Fibroblast of pulmonary artery (primary cell): ENCODE data around the gene MELK.
A peak's percentile ranks its signal among the peaks of the same experiment; 100 is the strongest.

Experiments used
- DNase-seq: peaks from one replicate; pipeline ENCODE4 v3.0.0-alpha.2; 2010; ENCODE audit warnings: low read depth
- H3K4me3 ChIP-seq: replicated peaks from 2 replicates; pipeline ENCODE4 v1.5.1; 2011; ENCODE audit warnings: low read depth, mild to moderate bottlenecking, control low read depth, low read length, moderate library complexity
- TF ChIP-seq, protein P1 (sequence below): IDR thresholded peaks from 2 replicates; pipeline ENCODE4 v1.5.1; 2011; ENCODE audit warnings: mild to moderate bottlenecking, control low read depth, low read length, inconsistent platforms; ENCODE audit errors: missing control alignments

The MELK gene

DNA sequence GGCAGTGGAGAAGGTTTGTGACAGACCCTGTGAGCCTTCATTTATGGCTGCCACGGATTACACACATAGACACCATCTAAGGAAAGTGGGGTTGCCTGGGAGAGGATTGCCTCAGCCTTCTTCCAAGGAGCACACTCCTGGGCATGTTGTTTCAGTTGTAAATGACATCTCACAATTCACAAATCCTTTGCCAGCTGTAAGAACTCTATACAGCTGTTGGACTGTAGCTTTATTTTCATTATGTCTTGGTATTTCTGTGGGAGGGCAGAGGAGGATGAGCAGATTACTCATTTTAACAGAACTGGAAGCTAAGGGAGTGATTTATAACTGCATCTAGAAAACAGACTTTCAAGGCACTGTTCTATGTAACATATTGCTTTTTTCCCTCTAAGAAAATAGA is 25.6 kb downstream of the MELK start:
- peak; percentile 51 for DNase-seq
- no peak overlapping the region for H3K4me3 ChIP-seq

DNA sequence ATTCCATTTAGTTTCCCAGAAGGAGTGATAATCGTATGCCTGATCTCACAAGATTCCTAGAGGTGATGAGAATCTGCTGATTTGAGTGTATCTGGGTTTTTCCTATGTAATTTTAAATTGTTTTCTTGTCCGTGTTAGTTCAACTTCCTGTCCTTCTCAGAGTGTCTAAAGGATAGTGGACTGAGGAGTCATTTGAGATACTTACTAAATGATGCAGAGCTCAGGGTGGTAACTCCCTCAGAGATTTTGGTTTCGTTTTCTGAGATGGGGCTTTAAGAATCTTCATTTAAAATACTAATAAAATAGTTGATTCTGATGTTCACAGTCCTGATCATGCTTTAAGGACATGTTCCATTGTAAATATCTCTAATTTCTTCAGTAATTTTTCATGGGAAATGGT is 30.3 kb downstream of the MELK start:
- H3K4me3 ChIP-seq, result no peak overlapping the region
- DNase-seq, result peak; percentile 36
- TF ChIP-seq, protein P1, sequence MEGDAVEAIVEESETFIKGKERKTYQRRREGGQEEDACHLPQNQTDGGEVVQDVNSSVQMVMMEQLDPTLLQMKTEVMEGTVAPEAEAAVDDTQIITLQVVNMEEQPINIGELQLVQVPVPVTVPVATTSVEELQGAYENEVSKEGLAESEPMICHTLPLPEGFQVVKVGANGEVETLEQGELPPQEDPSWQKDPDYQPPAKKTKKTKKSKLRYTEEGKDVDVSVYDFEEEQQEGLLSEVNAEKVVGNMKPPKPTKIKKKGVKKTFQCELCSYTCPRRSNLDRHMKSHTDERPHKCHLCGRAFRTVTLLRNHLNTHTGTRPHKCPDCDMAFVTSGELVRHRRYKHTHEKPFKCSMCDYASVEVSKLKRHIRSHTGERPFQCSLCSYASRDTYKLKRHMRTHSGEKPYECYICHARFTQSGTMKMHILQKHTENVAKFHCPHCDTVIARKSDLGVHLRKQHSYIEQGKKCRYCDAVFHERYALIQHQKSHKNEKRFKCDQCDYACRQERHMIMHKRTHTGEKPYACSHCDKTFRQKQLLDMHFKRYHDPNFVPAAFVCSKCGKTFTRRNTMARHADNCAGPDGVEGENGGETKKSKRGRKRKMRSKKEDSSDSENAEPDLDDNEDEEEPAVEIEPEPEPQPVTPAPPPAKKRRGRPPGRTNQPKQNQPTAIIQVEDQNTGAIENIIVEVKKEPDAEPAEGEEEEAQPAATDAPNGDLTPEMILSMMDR, result no peak

More for the DNA sequence above, 25.6 kb downstream of the MELK start:
- TF ChIP-seq, protein P1, result no peak

DNA sequence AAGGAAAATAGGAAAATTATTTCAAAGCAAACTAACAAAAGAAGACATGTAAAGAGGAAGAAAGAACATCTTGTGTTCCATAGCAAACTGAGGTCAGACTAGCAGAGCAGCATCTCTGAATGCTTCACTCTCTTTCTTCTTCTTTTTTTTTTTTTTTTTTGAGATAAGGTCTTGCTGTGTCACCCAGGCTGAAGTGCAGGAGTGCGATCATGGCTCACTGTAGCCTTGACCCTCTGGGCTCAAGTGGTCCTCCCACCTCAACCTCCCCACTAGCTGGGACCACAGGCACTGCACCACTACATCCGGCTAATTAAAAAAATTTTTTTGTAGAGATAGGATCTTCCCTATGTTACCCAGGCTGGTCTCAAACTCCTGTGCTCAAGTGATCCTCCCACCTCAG is 36.6 kb downstream of the MELK start:
- TF ChIP-seq, protein P1, result no peak
- no peak for DNase-seq

DNA sequence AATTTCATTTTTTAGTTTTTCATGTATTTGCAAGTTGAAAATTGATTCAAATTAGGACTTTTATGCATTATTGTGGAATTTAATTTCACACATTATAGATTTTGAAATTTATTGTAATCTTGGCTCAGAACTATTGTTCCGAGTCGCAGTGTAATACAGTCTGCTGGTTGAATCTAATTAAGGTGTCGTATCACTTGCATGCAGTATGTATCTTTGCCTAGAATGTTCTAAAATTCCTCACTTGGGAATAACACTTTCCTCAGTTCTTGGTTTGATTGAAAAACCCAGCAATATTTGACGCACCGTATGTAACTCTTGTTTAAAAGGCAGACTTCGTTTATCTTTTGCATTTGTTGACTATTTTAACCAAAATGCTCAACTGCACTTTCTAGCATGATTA is 49.4 kb downstream of the MELK start:
- TF ChIP-seq, protein P1, result no peak
- H3K4me3 ChIP-seq, result no peak overlapping the region
- no peak for DNase-seq

More for the DNA sequence above, 36.6 kb downstream of the MELK start:
- H3K4me3 ChIP-seq, result no peak overlapping the region

DNA sequence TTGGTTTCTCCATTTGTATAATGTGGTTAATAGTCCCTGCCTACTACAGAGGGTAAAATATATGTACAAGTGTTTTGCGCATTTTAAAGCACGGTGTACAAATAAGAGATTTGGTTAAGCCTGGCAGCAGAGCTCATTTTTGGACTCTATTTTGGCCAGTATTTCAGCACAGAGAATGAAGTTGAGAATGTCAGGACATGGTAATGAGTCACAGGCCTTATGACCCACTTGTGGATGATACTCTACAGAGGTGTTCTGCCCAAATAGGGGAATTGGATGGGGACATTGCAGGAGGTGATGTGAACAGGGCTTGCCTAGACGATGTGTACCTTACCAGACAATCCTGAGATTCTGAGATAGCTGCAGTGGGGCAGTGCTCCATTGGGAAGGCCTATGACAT is 50.6 kb downstream of the MELK start:
- TF ChIP-seq, protein P1, result no peak
- H3K4me3 ChIP-seq, result no peak overlapping the region
- DNase-seq, result peak; percentile 35

DNA sequence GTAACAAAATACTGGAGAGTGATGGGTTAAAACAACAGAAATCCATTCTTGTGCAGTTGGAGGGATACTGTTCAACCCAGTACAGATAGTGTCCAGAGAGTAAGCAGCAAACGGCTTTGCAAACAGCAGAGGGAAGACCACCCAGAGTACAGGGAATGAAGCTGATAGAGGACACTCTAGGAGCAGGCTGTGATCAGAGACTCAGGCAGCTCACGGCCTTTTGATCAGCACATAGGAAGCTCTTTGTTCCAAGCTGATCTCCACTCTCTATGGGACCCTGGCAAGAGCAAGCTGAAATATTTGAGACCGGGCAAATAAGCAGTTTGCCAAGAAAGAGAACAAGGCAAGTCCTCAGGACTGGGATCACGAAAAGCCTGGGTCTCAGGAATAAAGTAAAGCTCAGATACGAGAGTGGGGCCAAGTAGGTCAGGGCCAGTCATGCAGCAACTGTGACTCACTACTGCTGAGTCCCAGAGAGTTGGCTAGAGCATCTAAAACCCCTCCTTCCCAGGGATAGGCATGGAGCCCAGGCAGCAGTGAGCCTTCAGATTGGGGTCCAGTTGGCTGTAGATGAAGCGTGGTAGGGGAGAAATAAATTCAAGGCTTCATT is 52.4 kb downstream of the MELK start:
- no peak overlapping the region for H3K4me3 ChIP-seq
- TF ChIP-seq, protein P1, result no peak
- DNase-seq, result peak; percentile 71

DNA sequence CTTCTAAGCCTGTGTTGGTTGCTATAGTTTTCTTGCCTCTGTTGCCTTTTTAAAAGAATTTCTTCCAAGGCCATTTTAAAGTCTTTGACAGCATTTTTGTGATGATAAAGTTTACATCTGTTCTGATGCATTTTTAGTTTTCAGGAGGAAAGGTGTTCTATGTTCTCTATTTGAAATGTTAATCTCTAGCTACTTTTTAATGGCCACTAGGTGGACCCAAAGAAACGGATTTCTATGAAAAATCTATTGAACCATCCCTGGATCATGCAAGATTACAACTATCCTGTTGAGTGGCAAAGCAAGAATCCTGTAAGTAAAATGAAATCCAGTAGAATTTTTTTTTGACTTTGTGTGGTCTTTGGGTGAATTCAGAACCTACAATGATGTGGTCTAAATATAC is 60.2 kb downstream of the MELK start:
- peak; percentile 67 for DNase-seq
- TF ChIP-seq, protein P1, result peak; percentile 62
- no peak overlapping the region for H3K4me3 ChIP-seq
